ENCODE measurements around the gene LGR6. TPM values are rescaled to one million over a fixed set of nuclear protein-coding genes. Genes with fewer than 3 reads are reported as not detected.
A peak's percentile ranks its signal among the peaks of the same experiment; 100 is the strongest.
"Not testable (repeated sequence)": the region's sequence is repeated elsewhere in the genome, so short reads cannot be mapped to it uniquely, and the experiment has no call there.

The LGR6 gene
- total RNA-seq, 1 donor from 2014 or later = 0.53 TPM

GRCh38 chr1:202320081-202320405, 126.4 kb downstream of the LGR6 start:
- DNase-seq (ENCODE audit: low spot score) (no peak), ATAC-seq (no peak)
- intact Hi-C loops (cut with DNase I) = no loop called here

GRCh38 chr1:202323731-202324130, 130.1 kb downstream of the LGR6 start:
- ATAC-seq = no peak
- intact Hi-C loops (cut with DNase I) = no loop called here

GRCh38 chr1:202324646-202325045, 131.0 kb downstream of the LGR6 start:
- intact Hi-C loops (cut with DNase I) = no loop called here
- no peak for ATAC-seq
- no peak for DNase-seq (ENCODE audit: low spot score)

More at GRCh38 chr1:202323731-202324130, 130.1 kb downstream of the LGR6 start:
- no peak for DNase-seq (ENCODE audit: low spot score)

GRCh38 chr1:202329891-202330290, 136.3 kb downstream of the LGR6 start:
- no peak for DNase-seq (ENCODE audit: low spot score)
- ATAC-seq = no peak
- intact Hi-C loops (cut with DNase I) = no loop called here

GRCh38 chr1:202333861-202334260, 140.3 kb downstream of the LGR6 start:
- DNase-seq (ENCODE audit: low spot score) = no peak
- intact Hi-C loops (cut with DNase I) = no loop called here
- no peak for ATAC-seq

GRCh38 chr1:202343652-202344349, 150.2 kb downstream of the LGR6 start:
- DNase-seq (ENCODE audit: low spot score) (no peak), ATAC-seq (no peak)
- intact Hi-C loops (cut with DNase I) = loop anchor here (10.0 kb wide), 1 partner anchor 371 kb away; the partner anchor contains the start of gene SYT2

- intact Hi-C loops (cut with DNase I) = loop anchor here (10.0 kb wide), 1 partner anchor 367 kb away; the partner anchor contains the start of gene SYT2
- DNase-seq (ENCODE audit: low spot score) = no peak
- no peak for ATAC-seq
Measured at GRCh38 chr1:202348005-202348508, 154.5 kb downstream of the LGR6 start.

GRCh38 chr1:202348509-202349205, 155.1 kb downstream of the LGR6 start, which contains the start of gene PPP1R12B:
PPP1R12B (plus strand) TSS chr1:202348699; CDS start chr1:202348852, 153 bp downstream.
- ATAC-seq = peak; percentile 100
- intact Hi-C loops (cut with DNase I) = loop anchor here (10.0 kb wide), 1 partner anchor 366 kb away; the partner anchor contains the start of gene SYT2
- DNase-seq (ENCODE audit: low spot score) = peak; percentile 97

- intact Hi-C loops (cut with DNase I) = loop anchor here (10.0 kb wide), 1 partner anchor 365 kb away; the partner anchor contains the start of gene SYT2
- no peak for DNase-seq (ENCODE audit: low spot score)
- ATAC-seq = peak; percentile 3
Measured at GRCh38 chr1:202349206-202349928, 155.8 kb downstream of the LGR6 start.

- no peak for DNase-seq (ENCODE audit: low spot score)
- intact Hi-C loops (cut with DNase I) = no loop called here
- ATAC-seq = no peak
Measured at GRCh38 chr1:202351725-202352124, 158.1 kb downstream of the LGR6 start.

- DNase-seq (ENCODE audit: low spot score); ATAC-seq; intact Hi-C loops (cut with DNase I): not testable (repeated sequence)
Measured at GRCh38 chr1:202352583-202353197, 159.1 kb downstream of the LGR6 start.

- intact Hi-C loops (cut with DNase I) = no loop called here
- ATAC-seq (no peak), DNase-seq (ENCODE audit: low spot score) (no peak)
Measured at GRCh38 chr1:202355944-202356553, 162.4 kb downstream of the LGR6 start.

GRCh38 chr1:202357506-202357905, 163.9 kb downstream of the LGR6 start:
- DNase-seq (ENCODE audit: low spot score) (no peak), ATAC-seq (no peak)
- intact Hi-C loops (cut with DNase I) = no loop called here

GRCh38 chr1:202361224-202361623, 167.6 kb downstream of the LGR6 start:
- DNase-seq (ENCODE audit: low spot score) (no peak), ATAC-seq (no peak)
- intact Hi-C loops (cut with DNase I) = no loop called here

GRCh38 chr1:202361701-202362100, 168.1 kb downstream of the LGR6 start:
- DNase-seq (ENCODE audit: low spot score) (no peak), ATAC-seq (no peak)
- intact Hi-C loops (cut with DNase I) = no loop called here

- ATAC-seq (no peak), DNase-seq (ENCODE audit: low spot score) (no peak)
- intact Hi-C loops (cut with DNase I) = no loop called here
Measured at GRCh38 chr1:202362212-202362611, 168.6 kb downstream of the LGR6 start.

- DNase-seq (ENCODE audit: low spot score) (no peak), ATAC-seq (peak; percentile 67)
- intact Hi-C loops (cut with DNase I) = no loop called here
Measured at GRCh38 chr1:202365092-202365815, 171.7 kb downstream of the LGR6 start.

GRCh38 chr1:202367271-202367670, 173.7 kb downstream of the LGR6 start:
- intact Hi-C loops (cut with DNase I) = no loop called here
- no peak for DNase-seq (ENCODE audit: low spot score)
- no peak for ATAC-seq
